ENCODE results near the gene VANGL2.

Gene VANGL2

DNA sequence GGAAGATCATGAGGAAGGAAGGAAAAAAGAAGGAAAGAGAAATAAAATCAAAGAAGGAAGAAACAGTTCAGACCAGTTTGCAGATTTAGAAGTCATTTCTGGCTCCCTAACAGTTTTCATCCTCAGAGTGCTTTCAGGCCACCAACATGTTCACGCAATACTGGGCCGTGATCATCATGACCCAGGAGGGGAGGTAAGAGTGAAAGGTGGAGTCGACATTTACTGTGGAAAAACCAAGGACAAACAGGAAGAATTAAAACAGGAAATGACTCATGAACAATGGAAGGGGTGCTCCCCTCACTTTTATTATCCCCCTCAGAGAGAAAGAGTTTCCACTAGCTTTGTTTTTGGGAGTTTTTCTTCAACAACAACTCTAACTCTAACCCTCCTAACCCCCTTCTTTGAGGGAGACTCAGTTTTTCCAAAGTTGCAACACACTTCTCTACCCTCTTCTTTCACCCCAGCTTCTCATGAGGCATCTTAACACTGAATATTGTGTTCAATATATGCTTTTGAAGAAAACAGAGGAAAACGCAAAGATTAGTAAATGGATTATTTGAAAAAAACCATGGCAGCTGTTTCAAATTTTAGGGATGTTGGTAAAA is 60.4 kb downstream of the VANGL2 start:
- no peak for DNase-seq (ENCODE audit: low read depth)

DNA sequence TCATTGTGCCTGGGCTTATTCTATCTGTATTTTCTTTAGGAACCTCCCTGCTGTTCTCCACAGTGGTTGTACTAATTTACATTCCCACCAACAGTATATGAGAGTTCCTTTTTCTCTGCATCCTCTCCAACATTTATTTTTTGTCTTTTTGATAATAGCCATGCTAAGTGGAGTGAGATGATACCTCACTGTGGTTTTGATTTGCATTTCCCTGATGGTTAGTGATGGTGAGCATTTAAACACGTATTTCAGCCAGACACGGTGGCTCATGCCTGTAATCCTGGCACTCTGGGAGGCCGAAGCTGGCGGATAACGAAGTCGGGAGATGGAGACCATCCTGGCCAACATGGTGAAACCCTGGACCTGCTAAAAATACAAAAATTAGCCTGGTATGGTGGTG is 64.8 kb downstream of the VANGL2 start:
- no peak for DNase-seq (ENCODE audit: low read depth)

DNA sequence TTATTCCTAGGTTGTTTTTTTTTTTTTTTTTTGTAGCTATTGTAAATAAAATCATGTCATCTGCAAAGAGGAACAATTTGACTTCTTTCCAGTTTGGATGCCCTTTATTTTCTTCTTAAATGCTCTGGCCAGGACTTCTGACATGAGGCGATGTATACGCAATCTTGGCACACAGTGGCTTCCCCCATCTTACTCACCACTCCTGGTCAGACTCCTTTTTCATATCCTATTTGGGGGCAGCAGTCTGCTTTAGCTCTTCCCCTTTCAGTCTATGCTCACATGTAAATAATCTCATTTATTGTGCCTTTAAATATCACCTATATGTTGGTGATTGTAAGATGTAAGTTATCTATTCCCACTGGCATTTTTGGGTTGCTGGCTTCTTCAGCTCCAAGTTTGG is 66.6 kb downstream of the VANGL2 start:
- DNase-seq (ENCODE audit: low read depth), result no peak

GRCh38 chr1:160467576-160467975 is 67.2 kb downstream of the VANGL2 start:
- no peak for DNase-seq (ENCODE audit: low read depth)

GRCh38 chr1:160471253-160471652 is 70.9 kb downstream of the VANGL2 start:
- DNase-seq (ENCODE audit: low read depth), result no peak

DNA sequence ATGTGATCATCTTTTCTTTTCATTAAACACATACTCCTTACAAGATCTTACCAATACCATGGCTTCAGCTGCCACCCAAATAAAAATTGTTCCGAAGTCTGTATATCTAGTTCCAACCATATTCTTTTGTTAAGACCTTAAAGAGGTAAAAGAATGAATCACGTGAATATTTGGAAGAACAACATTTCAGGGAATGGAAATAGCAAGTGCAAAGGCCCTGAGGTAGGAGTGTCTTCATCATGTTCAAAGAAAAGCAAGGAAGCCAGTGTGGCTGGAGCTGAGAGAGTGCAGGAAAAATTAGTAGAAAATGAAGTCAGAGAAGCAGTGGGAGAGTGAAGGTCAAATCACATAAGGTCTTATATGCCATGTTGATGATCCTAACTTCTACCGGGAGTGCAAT is 71.7 kb downstream of the VANGL2 start:
- DNase-seq (ENCODE audit: low read depth), result no peak

DNA sequence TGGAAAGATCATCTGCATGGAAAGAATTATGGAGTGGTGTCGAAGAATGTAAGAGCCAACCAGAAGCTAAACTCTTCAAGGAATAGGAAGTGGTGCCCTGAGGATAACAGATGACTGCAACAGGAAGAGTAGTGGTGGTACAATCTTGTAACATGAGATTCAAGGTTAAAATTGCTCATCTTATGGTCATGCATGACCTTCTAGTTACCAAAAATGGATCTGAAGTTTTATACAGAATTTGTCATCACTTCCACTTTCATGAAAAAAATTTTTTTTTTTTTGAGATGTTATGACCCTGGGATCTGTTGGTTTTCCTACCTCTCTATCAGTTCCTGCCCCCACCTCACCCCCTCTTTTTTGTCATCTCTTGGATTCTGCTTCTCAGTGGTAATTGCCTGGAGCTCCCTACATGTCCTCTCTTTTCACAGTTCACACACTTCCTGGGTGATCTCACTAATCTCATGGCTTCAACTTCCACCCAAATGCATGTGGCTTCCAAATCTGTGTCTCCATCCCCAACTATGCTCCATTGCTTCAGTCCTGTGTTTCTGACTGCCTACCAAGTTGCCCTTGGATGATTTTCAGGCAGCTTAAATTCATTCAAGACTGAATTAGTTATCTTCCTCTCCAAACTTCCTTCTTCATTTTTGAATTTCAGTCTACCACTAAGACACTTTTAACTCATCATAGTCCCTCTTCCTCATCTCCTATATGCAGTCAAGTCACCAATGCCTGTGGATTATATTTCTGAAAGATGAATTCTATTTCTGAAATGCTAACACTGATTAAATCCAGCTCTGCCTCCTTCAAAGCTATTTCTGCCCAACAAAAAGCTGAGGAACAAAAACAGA is 74.3 kb downstream of the VANGL2 start:
- DNase-seq (ENCODE audit: low read depth), result no peak
